Thyroid gland (tissue), 4 donors: ENCODE measurements around the gene PITPNC1. TPM values are rescaled to one million over a fixed set of nuclear protein-coding genes. Genes with fewer than 3 reads are reported as not detected.
"Not testable (repeated sequence)": the region's sequence is repeated elsewhere in the genome, so short reads cannot be mapped to it uniquely, and the experiment has no call there.

ENCODE experiments used
- DNase-seq, 2 donors: peaks; one replicate each; pipeline ENCODE4 v3.0.0-alpha.2; 2019
- H3K27ac ChIP-seq, 3 donors: fragments of 200-600 bp; sonication (generic); 1 replicate in 2 of 3; 2 replicates in 1 of 3; pipeline ENCODE4 v1.5.1; 2016 to 2019; ENCODE audit warnings: mild to moderate bottlenecking in 1 of 3, moderate library complexity in 1 of 3
- H3K27me3 ChIP-seq: fragments of 200-600 bp; sonication (generic); one replicate; pipeline ENCODE4 v1.5.1; 2019
- H3K36me3 ChIP-seq, 2 donors: fragments of 200-600 bp; sonication (generic); one replicate each; pipeline ENCODE4 v1.5.1; 2016 to 2019
- H3K4me1 ChIP-seq, 2 donors: fragments of 200-600 bp; sonication (generic); one replicate each; pipeline ENCODE4 v1.5.1; 2017 to 2019
- H3K4me3 ChIP-seq, 3 donors: fragments of 200-600 bp; sonication (generic); replicated peaks in 1 of 3; 1 replicate in 2 of 3; 2 replicates in 1 of 3; pipeline ENCODE4 v1.5.1; 2016; ENCODE audit warnings: mild to moderate bottlenecking in 1 of 3
- H3K9me3 ChIP-seq: fragments of 200-600 bp; sonication (generic); one replicate; pipeline ENCODE4 v1.5.1; 2017
- CTCF ChIP-seq, 6 experiments: fragments of 200-600 bp in 3 of 6; fragments of 450-650 bp in 3 of 6; sonication (generic) in 3 of 6; IDR thresholded peaks; one replicate each; pipeline ENCODE4 v1.5.1; 2016 to 2019; ENCODE audit warnings: antibody characterized with exemption in 6 of 6, mild to moderate bottlenecking in 2 of 6, inconsistent platforms in 1 of 6, moderate library complexity in 1 of 6
- POLR2A ChIP-seq, 2 donors: fragments of 450-650 bp; IDR thresholded peaks; one replicate each; pipeline ENCODE4 v1.6.1; 2017; ENCODE audit warnings: antibody characterized with exemption in 2 of 2, mild to moderate bottlenecking in 2 of 2, moderate library complexity in 1 of 2
- WGBS, 2 donors: methylation state at CpG; one replicate each; pipeline ENCODE4 v1.1.5; 2017; 5-methylcytosine and 5-hydroxymethylcytosine counted together
- intact Hi-C: fragments of 100-400 bp; cut with DNase I; formaldehyde crosslinking; loops from one replicate; pipeline ENCODE4 v1.15.1; 2023
- total RNA-seq, 4 donors: library from RNA; depleted of rRNA; stranded (reverse); fragments of >200 nt; gene quantifications; one replicate each; pipeline ENCODE4 v1.2.3, GENCODE V29; 2016

Gene PITPNC1
- total RNA-seq, 4 donors from 2014 or later, result 3.6 to 14.2 (median 7.3) TPM

GRCh38 chr17:67511804-67512203, 134.7 kb downstream of the PITPNC1 start:
- TF ChIP-seq CTCF (IDR thresholded peaks at IDR 0.05) (no peak), POLR2A (IDR thresholded peaks at IDR 0.05) (no peak)
- no peaks in the 10 kb centered on the region for H3K9me3 ChIP-seq

GRCh38 chr17:67514998-67515397, 137.9 kb downstream of the PITPNC1 start:
- intact Hi-C loops, result no loop called here
- H3K4me3 ChIP-seq, result no peak overlapping the region
- no peaks in the 10 kb centered on the region for H3K36me3 ChIP-seq
- no peaks in the 10 kb centered on the region for H3K27me3 ChIP-seq
- TF ChIP-seq CTCF (IDR thresholded peaks at IDR 0.05) (no peak), POLR2A (IDR thresholded peaks at IDR 0.05) (no peak)
- no peaks in the 10 kb centered on the region for H3K9me3 ChIP-seq
- 56 to 72% methylated on average over 4 of the region's 4 CpGs for WGBS, 2 donors
- peak overlapping the region in 1 of 3 donors; percentile 56 for H3K27ac ChIP-seq
- H3K4me1 ChIP-seq, result peaks cover 9 to 47% of the 10 kb centered on the region in 2 donors
- no peak for DNase-seq

More at GRCh38 chr17:67511804-67512203, 134.7 kb downstream of the PITPNC1 start:
- intact Hi-C loops, result no loop called here
- Histone ChIP-seq H3K4me1 (peaks cover 4 to 38% of the 10 kb centered on the region in 2 donors), H3K27me3 (no peaks in the 10 kb centered on the region), H3K36me3 (no peaks in the 10 kb centered on the region), H3K27ac (no peak overlapping the region), H3K4me3 (no peak overlapping the region)
- no peak for DNase-seq
- WGBS, 2 donors, result 98 to 100% methylated on average over 2 of the region's 2 CpGs

GRCh38 chr17:67515490-67516083, 138.5 kb downstream of the PITPNC1 start:
- TF ChIP-seq POLR2A (IDR thresholded peaks at IDR 0.05) (no peak), CTCF (IDR thresholded peaks at IDR 0.05) (no peak)
- intact Hi-C loops, result no loop called here
- 48 to 62% methylated on average over 10 of the region's 10 CpGs for WGBS, 2 donors
- H3K36me3 ChIP-seq, result no peaks in the 10 kb centered on the region
- peak overlapping the region in 1 of 3 donors; percentile 56 for H3K27ac ChIP-seq
- no peak for DNase-seq
- H3K4me1 ChIP-seq, result peaks cover 15 to 47% of the 10 kb centered on the region in 2 donors
- H3K27me3 ChIP-seq, result no peaks in the 10 kb centered on the region
- H3K4me3 ChIP-seq, result no peak overlapping the region
- H3K9me3 ChIP-seq, result no peaks in the 10 kb centered on the region

GRCh38 chr17:67516571-67516970, 139.5 kb downstream of the PITPNC1 start:
- H3K4me1 ChIP-seq, result peaks cover 21 to 55% of the 10 kb centered on the region in 2 donors
- H3K27ac ChIP-seq, DNase-seq, H3K36me3 ChIP-seq, intact Hi-C loops, H3K4me3 ChIP-seq, H3K9me3 ChIP-seq, H3K27me3 ChIP-seq: not testable (repeated sequence)
- WGBS, 2 donors, result 98% methylated on average over 10 of the region's 10 CpGs

- TF ChIP-seq POLR2A (IDR thresholded peaks at IDR 0.05), result no peak
- no peak for TF ChIP-seq CTCF (IDR thresholded peaks at IDR 0.05)
- intact Hi-C loops, result no loop called here
- Histone ChIP-seq H3K9me3 (no peaks in the 10 kb centered on the region), H3K36me3 (no peaks in the 10 kb centered on the region), H3K27me3 (no peaks in the 10 kb centered on the region), H3K4me1 (peaks cover 21 to 62% of the 10 kb centered on the region in 2 donors), H3K27ac (no peak overlapping the region), H3K4me3 (no peak overlapping the region)
- 80 to 84% methylated on average over 1 of the region's 1 CpG for WGBS, 2 donors
- DNase-seq, result no peak
Observed at GRCh38 chr17:67517325-67517724, 140.2 kb downstream of the PITPNC1 start.
